Measurements from ENCODE around the gene DLGAP3.

DLGAP3 gene

GRCh38 chr1:34906756-34907155 lies 22.7 kb downstream of the DLGAP3 start:
- Histone ChIP-seq H3K27ac (replicated peaks; ENCODE audit: low read length) (no peak overlapping the region), H3K27me3 (ENCODE audit: control insufficient read depth in 3 of 3, insufficient read depth in 3 of 3, low read depth in 1 of 3, low read length in 3 of 3) (peaks cover 0 to 6% (median 0%) of the 10 kb centered on the region in 3 experiments), H3K4me1 (ENCODE audit: control insufficient read depth in 2 of 2, insufficient read depth in 1 of 2, low read depth in 1 of 2, low read length in 2 of 2) (peaks cover 0 to 3% of the 10 kb centered on the region in 2 donors), H4K91ac (ENCODE audit: low read depth, low read length, poor library complexity) (no peak overlapping the region), H3K23ac (ENCODE audit: low read depth, low read length, poor library complexity) (no peak overlapping the region), H3K14ac (ENCODE audit: low read length) (no peak overlapping the region), H2AK5ac (ENCODE audit: low read depth, low read length) (no peak overlapping the region), H3K18ac (ENCODE audit: low read length) (no peak overlapping the region), H3K36me3 (replicated peaks in 1 of 2; ENCODE audit: control insufficient read depth in 2 of 2, insufficient read depth in 2 of 2, low read length in 2 of 2) (no peaks in the 10 kb centered on the region), H3K9me3 (replicated peaks in 1 of 2; ENCODE audit: control insufficient read depth in 2 of 2, insufficient read depth in 1 of 2, low read depth in 1 of 2, low read length in 2 of 2) (no peaks in the 10 kb centered on the region), H2BK5ac (ENCODE audit: low read length) (no peak overlapping the region), H3K9ac (ENCODE audit: low read depth, low read length, poor library complexity) (peak overlapping the region; percentile 22), H2BK12ac (ENCODE audit: low read length) (no peak overlapping the region), H2BK15ac (ENCODE audit: low read length) (no peak overlapping the region), H4K8ac (ENCODE audit: low read depth, low read length) (no peak overlapping the region), H3K79me1 (ENCODE audit: low read depth, low read length) (no peaks in the 10 kb centered on the region), H3K4me3 (ENCODE audit: low read length in 2 of 2) (no peak overlapping the region), H2BK120ac (ENCODE audit: low read depth, low read length) (no peak overlapping the region), H2AFZ (ENCODE audit: low read length) (no peak overlapping the region), H3K4ac (ENCODE audit: low read length) (no peak overlapping the region), H3K4me2 (ENCODE audit: insufficient read depth, low read length, poor library complexity, severe bottlenecking) (no peak overlapping the region)
- no peak for DNase-seq (ENCODE audit: low spot score)
- WGBS, 2 donors (ENCODE audit: extremely low coverage in 2 of 2, insufficient read length in 2 of 2, insufficient replicate concordance in 1 of 2) = no CpG with 5 or more reads among the region's 4 CpGs

GRCh38 chr1:34906222-34906621 lies 23.2 kb downstream of the DLGAP3 start:
- Histone ChIP-seq H4K8ac (ENCODE audit: low read depth, low read length) (no peak overlapping the region), H3K14ac (ENCODE audit: low read length) (no peak overlapping the region), H2BK15ac (ENCODE audit: low read length) (no peak overlapping the region), H4K91ac (ENCODE audit: low read depth, low read length, poor library complexity) (no peak overlapping the region), H3K36me3 (replicated peaks in 1 of 2; ENCODE audit: control insufficient read depth in 2 of 2, insufficient read depth in 2 of 2, low read length in 2 of 2) (no peaks in the 10 kb centered on the region), H3K18ac (ENCODE audit: low read length) (no peak overlapping the region), H3K23ac (ENCODE audit: low read depth, low read length, poor library complexity) (no peak overlapping the region), H3K4me1 (ENCODE audit: control insufficient read depth in 2 of 2, insufficient read depth in 1 of 2, low read depth in 1 of 2, low read length in 2 of 2) (peaks cover 0 to 3% of the 10 kb centered on the region in 2 donors), H3K4ac (ENCODE audit: low read length) (no peak overlapping the region), H3K9ac (ENCODE audit: low read depth, low read length, poor library complexity) (no peak overlapping the region), H3K4me2 (ENCODE audit: insufficient read depth, low read length, poor library complexity, severe bottlenecking) (no peak overlapping the region), H2AFZ (ENCODE audit: low read length) (no peak overlapping the region), H3K4me3 (ENCODE audit: low read length in 2 of 2) (no peak overlapping the region), H2BK120ac (ENCODE audit: low read depth, low read length) (no peak overlapping the region), H2AK5ac (ENCODE audit: low read depth, low read length) (no peak overlapping the region), H3K9me3 (replicated peaks in 1 of 2; ENCODE audit: control insufficient read depth in 2 of 2, insufficient read depth in 1 of 2, low read depth in 1 of 2, low read length in 2 of 2) (no peaks in the 10 kb centered on the region), H2BK12ac (ENCODE audit: low read length) (no peak overlapping the region), H2BK5ac (ENCODE audit: low read length) (no peak overlapping the region), H3K27ac (replicated peaks; ENCODE audit: low read length) (no peak overlapping the region), H3K27me3 (ENCODE audit: control insufficient read depth in 3 of 3, insufficient read depth in 3 of 3, low read depth in 1 of 3, low read length in 3 of 3) (peaks cover 0 to 6% (median 0%) of the 10 kb centered on the region in 3 experiments), H3K79me1 (ENCODE audit: low read depth, low read length) (no peaks in the 10 kb centered on the region)
- no CpG with 5 or more reads among the region's 1 CpG for WGBS, 2 donors (ENCODE audit: extremely low coverage in 2 of 2, insufficient read length in 2 of 2, insufficient replicate concordance in 1 of 2)
- no peak for DNase-seq (ENCODE audit: low spot score)

- no peak overlapping the region for H3K9ac ChIP-seq (ENCODE audit: low read depth, low read length, poor library complexity)
- H4K8ac ChIP-seq (ENCODE audit: low read depth, low read length) = no peak overlapping the region
- H2BK12ac ChIP-seq (ENCODE audit: low read length) = no peak overlapping the region
- no peak overlapping the region for H3K23ac ChIP-seq (ENCODE audit: low read depth, low read length, poor library complexity)
- no CpG with 5 or more reads among the region's 12 CpGs for WGBS, 2 donors (ENCODE audit: extremely low coverage in 2 of 2, insufficient read length in 2 of 2, insufficient replicate concordance in 1 of 2)
- H3K27me3 ChIP-seq (ENCODE audit: control insufficient read depth in 3 of 3, insufficient read depth in 3 of 3, low read depth in 1 of 3, low read length in 3 of 3) = peaks cover 0 to 6% (median 0%) of the 10 kb centered on the region in 3 experiments
- no peak overlapping the region for H2AK5ac ChIP-seq (ENCODE audit: low read depth, low read length)
- no peak overlapping the region for H2AFZ ChIP-seq (ENCODE audit: low read length)
- peaks cover 0 to 3% of the 10 kb centered on the region in 2 donors for H3K4me1 ChIP-seq (ENCODE audit: control insufficient read depth in 2 of 2, insufficient read depth in 1 of 2, low read depth in 1 of 2, low read length in 2 of 2)
- no peak overlapping the region for H3K27ac ChIP-seq (replicated peaks; ENCODE audit: low read length)
- no peak overlapping the region for H3K4ac ChIP-seq (ENCODE audit: low read length)
- H3K4me3 ChIP-seq (ENCODE audit: low read length in 2 of 2) = no peak overlapping the region
- no peak overlapping the region for H2BK15ac ChIP-seq (ENCODE audit: low read length)
- no peak overlapping the region for H2BK120ac ChIP-seq (ENCODE audit: low read depth, low read length)
- no peak overlapping the region for H3K14ac ChIP-seq (ENCODE audit: low read length)
- no peak overlapping the region for H4K91ac ChIP-seq (ENCODE audit: low read depth, low read length, poor library complexity)
- no peaks in the 10 kb centered on the region for H3K9me3 ChIP-seq (replicated peaks in 1 of 2; ENCODE audit: control insufficient read depth in 2 of 2, insufficient read depth in 1 of 2, low read depth in 1 of 2, low read length in 2 of 2)
- no peaks in the 10 kb centered on the region for H3K79me1 ChIP-seq (ENCODE audit: low read depth, low read length)
- DNase-seq (ENCODE audit: low spot score) = no peak
- H3K36me3 ChIP-seq (replicated peaks in 1 of 2; ENCODE audit: control insufficient read depth in 2 of 2, insufficient read depth in 2 of 2, low read length in 2 of 2) = no peaks in the 10 kb centered on the region
- H2BK5ac ChIP-seq (ENCODE audit: low read length) = no peak overlapping the region
- H3K4me2 ChIP-seq (ENCODE audit: insufficient read depth, low read length, poor library complexity, severe bottlenecking) = no peak overlapping the region
- H3K18ac ChIP-seq (ENCODE audit: low read length) = no peak overlapping the region
These were observed 24.4 kb downstream of the DLGAP3 start for GRCh38 chr1:34905098-34905459.

- Histone ChIP-seq H3K23ac (ENCODE audit: low read depth, low read length, poor library complexity) (peak overlapping the region; percentile 38), H3K4me2 (ENCODE audit: insufficient read depth, low read length, poor library complexity, severe bottlenecking) (no peak overlapping the region), H2BK120ac (ENCODE audit: low read depth, low read length) (no peak overlapping the region), H4K91ac (ENCODE audit: low read depth, low read length, poor library complexity) (no peak overlapping the region), H2BK15ac (ENCODE audit: low read length) (no peak overlapping the region), H3K9me3 (replicated peaks in 1 of 2; ENCODE audit: control insufficient read depth in 2 of 2, insufficient read depth in 1 of 2, low read depth in 1 of 2, low read length in 2 of 2) (no peaks in the 10 kb centered on the region), H3K4ac (ENCODE audit: low read length) (no peak overlapping the region), H2AK5ac (ENCODE audit: low read depth, low read length) (no peak overlapping the region), H4K8ac (ENCODE audit: low read depth, low read length) (no peak overlapping the region), H3K4me1 (ENCODE audit: control insufficient read depth in 2 of 2, insufficient read depth in 1 of 2, low read depth in 1 of 2, low read length in 2 of 2) (peaks cover 0 to 3% of the 10 kb centered on the region in 2 donors), H3K27me3 (ENCODE audit: control insufficient read depth in 3 of 3, insufficient read depth in 3 of 3, low read depth in 1 of 3, low read length in 3 of 3) (peaks cover 0 to 6% (median 0%) of the 10 kb centered on the region in 3 experiments), H3K36me3 (replicated peaks in 1 of 2; ENCODE audit: control insufficient read depth in 2 of 2, insufficient read depth in 2 of 2, low read length in 2 of 2) (no peaks in the 10 kb centered on the region), H2AFZ (ENCODE audit: low read length) (no peak overlapping the region), H2BK5ac (ENCODE audit: low read length) (no peak overlapping the region), H3K4me3 (ENCODE audit: low read length in 2 of 2) (no peak overlapping the region), H3K27ac (replicated peaks; ENCODE audit: low read length) (no peak overlapping the region), H3K14ac (ENCODE audit: low read length) (no peak overlapping the region), H3K79me1 (ENCODE audit: low read depth, low read length) (no peaks in the 10 kb centered on the region), H3K9ac (ENCODE audit: low read depth, low read length, poor library complexity) (no peak overlapping the region), H3K18ac (ENCODE audit: low read length) (peak overlapping the region; percentile 36), H2BK12ac (ENCODE audit: low read length) (no peak overlapping the region)
- DNase-seq (ENCODE audit: low spot score) = no peak
- WGBS, 2 donors (ENCODE audit: extremely low coverage in 2 of 2, insufficient read length in 2 of 2, insufficient replicate concordance in 1 of 2) = no CpG with 5 or more reads among the region's 33 CpGs
These were observed 25.0 kb downstream of the DLGAP3 start for GRCh38 chr1:34904236-34905097.
